GM23338 (cell line): ENCODE data around the gene BRINP2.

ENCODE experiments used
- EZH2 ChIP-seq: fragments of 200-600 bp; sonication (generic); IDR thresholded peaks from one replicate; pipeline ENCODE4 v1.8.0; 2017; ENCODE audit warnings: antibody characterized with exemption, mild to moderate bottlenecking, low read depth; ENCODE audit not compliant: unreplicated experiment
- EZH2phosphoT487 ChIP-seq: fragments of 200-600 bp; sonication (generic); IDR thresholded peaks from one replicate; pipeline ENCODE4 v1.8.1; 2018; ENCODE audit warnings: antibody characterized with exemption; ENCODE audit not compliant: unreplicated experiment
- TF ChIP-seq, protein P1 (sequence below), 2 experiments: fragments of 200-600 bp in 1 of 2; sonication (generic) in 1 of 2; conservative IDR thresholded peaks; 2 replicates each; pipeline versions ENCODE4 v1.5.1 to v1.6.1; 2016 to 2017; ENCODE audit warnings: antibody characterized with exemption in 2 of 2, low read depth in 2 of 2, mild to moderate bottlenecking in 2 of 2, moderate library complexity in 1 of 2
- TF ChIP-seq, protein P2 (sequence below): IDR thresholded peaks from 2 replicates; pipeline ENCODE4 v1.6.1; 2016; ENCODE audit warnings: antibody characterized with exemption
- TF ChIP-seq, protein P3 (sequence below): fragments of 250-450 bp; sonication (Bioruptor Pico); IDR thresholded peaks from 2 replicates; pipeline ENCODE4 v1.5.0; 2020; ENCODE audit warnings: mild to moderate bottlenecking, moderate library complexity

DNA sequence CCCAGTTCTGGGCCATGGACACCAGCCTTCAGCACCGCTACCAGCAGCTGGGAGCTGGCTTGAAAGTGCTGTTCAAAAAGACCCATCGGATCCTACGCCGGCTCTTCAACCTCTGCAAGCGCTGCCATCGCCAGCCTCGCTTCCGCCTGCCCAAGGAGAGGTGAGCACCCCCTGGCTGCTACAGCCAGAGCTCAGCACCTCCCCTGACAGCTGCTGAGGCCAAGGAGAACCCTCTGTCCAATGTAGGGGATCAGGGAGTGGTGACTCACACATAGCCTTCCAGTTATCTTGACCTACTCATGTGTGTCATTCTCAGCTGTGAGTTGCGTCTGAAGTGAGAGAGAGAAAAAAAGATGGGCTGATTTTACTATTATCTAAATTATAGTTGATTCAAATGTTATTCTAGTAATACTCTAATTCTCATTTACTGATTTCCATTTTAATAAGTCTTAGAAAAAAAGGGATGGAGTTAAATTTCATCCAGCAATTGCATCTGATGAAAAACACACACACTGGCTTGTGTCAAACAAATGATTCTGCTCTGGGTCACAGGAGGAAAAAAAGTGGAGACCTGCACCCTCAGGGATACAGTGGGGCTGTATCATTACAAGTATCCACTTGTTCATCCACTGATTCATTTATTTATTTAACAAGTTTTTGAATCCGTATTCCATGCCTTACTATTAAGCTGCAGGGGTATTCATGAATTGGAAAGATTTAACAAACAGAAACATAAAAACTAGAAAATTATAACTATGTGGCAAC is 108.0 kb downstream of the BRINP2 start:
- TF ChIP-seq, protein P1, sequence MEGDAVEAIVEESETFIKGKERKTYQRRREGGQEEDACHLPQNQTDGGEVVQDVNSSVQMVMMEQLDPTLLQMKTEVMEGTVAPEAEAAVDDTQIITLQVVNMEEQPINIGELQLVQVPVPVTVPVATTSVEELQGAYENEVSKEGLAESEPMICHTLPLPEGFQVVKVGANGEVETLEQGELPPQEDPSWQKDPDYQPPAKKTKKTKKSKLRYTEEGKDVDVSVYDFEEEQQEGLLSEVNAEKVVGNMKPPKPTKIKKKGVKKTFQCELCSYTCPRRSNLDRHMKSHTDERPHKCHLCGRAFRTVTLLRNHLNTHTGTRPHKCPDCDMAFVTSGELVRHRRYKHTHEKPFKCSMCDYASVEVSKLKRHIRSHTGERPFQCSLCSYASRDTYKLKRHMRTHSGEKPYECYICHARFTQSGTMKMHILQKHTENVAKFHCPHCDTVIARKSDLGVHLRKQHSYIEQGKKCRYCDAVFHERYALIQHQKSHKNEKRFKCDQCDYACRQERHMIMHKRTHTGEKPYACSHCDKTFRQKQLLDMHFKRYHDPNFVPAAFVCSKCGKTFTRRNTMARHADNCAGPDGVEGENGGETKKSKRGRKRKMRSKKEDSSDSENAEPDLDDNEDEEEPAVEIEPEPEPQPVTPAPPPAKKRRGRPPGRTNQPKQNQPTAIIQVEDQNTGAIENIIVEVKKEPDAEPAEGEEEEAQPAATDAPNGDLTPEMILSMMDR (conservative IDR thresholded peaks at IDR 0.05; ENCODE audit: low read depth in 2 of 2) = peak; percentile 20 to 52; a peak in 2 of 4 replicates
- TF ChIP-seq, protein P2, sequence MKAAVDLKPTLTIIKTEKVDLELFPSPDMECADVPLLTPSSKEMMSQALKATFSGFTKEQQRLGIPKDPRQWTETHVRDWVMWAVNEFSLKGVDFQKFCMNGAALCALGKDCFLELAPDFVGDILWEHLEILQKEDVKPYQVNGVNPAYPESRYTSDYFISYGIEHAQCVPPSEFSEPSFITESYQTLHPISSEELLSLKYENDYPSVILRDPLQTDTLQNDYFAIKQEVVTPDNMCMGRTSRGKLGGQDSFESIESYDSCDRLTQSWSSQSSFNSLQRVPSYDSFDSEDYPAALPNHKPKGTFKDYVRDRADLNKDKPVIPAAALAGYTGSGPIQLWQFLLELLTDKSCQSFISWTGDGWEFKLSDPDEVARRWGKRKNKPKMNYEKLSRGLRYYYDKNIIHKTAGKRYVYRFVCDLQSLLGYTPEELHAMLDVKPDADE = no peak
- TF ChIP-seq EZH2 (no peak), EZH2phosphoT487 (no peak)
- TF ChIP-seq, protein P3, sequence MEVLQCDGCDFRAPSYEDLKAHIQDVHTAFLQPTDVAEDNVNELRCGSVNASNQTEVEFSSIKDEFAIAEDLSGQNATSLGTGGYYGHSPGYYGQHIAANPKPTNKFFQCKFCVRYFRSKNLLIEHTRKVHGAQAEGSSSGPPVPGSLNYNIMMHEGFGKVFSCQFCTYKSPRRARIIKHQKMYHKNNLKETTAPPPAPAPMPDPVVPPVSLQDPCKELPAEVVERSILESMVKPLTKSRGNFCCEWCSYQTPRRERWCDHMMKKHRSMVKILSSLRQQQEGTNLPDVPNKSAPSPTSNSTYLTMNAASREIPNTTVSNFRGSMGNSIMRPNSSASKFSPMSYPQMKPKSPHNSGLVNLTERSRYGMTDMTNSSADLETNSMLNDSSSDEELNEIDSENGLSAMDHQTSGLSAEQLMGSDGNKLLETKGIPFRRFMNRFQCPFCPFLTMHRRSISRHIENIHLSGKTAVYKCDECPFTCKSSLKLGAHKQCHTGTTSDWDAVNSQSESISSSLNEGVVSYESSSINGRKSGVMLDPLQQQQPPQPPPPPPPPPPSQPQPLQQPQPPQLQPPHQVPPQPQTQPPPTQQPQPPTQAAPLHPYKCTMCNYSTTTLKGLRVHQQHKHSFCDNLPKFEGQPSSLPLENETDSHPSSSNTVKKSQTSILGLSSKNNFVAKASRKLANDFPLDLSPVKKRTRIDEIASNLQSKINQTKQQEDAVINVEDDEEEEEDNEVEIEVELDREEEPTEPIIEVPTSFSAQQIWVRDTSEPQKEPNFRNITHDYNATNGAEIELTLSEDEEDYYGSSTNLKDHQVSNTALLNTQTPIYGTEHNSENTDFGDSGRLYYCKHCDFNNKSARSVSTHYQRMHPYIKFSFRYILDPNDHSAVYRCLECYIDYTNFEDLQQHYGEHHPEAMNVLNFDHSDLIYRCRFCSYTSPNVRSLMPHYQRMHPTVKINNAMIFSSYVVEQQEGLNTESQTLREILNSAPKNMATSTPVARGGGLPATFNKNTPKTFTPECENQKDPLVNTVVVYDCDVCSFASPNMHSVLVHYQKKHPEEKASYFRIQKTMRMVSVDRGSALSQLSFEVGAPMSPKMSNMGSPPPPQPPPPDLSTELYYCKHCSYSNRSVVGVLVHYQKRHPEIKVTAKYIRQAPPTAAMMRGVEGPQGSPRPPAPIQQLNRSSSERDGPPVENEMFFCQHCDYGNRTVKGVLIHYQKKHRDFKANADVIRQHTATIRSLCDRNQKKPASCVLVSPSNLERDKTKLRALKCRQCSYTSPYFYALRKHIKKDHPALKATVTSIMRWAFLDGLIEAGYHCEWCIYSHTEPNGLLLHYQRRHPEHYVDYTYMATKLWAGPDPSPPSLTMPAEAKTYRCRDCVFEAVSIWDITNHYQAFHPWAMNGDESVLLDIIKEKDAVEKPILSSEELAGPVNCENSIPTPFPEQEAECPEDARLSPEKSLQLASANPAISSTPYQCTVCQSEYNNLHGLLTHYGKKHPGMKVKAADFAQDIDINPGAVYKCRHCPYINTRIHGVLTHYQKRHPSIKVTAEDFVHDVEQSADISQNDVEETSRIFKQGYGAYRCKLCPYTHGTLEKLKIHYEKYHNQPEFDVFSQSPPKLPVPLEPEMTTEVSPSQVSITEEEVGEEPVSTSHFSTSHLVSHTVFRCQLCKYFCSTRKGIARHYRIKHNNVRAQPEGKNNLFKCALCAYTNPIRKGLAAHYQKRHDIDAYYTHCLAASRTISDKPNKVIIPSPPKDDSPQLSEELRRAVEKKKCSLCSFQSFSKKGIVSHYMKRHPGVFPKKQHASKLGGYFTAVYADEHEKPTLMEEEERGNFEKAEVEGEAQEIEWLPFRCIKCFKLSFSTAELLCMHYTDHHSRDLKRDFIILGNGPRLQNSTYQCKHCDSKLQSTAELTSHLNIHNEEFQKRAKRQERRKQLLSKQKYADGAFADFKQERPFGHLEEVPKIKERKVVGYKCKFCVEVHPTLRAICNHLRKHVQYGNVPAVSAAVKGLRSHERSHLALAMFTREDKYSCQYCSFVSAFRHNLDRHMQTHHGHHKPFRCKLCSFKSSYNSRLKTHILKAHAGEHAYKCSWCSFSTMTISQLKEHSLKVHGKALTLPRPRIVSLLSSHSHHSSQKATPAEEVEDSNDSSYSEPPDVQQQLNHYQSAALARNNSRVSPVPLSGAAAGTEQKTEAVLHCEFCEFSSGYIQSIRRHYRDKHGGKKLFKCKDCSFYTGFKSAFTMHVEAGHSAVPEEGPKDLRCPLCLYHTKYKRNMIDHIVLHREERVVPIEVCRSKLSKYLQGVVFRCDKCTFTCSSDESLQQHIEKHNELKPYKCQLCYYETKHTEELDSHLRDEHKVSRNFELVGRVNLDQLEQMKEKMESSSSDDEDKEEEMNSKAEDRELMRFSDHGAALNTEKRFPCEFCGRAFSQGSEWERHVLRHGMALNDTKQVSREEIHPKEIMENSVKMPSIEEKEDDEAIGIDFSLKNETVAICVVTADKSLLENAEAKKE (CRISPR knock-in tag) = no peak
